Breast epithelium (tissue), 3 donors: ENCODE results near the gene DAPK2.

Source experiments
- POLR2A ChIP-seq: fragments of 450-650 bp; IDR thresholded peaks from one replicate; pipeline ENCODE4 v1.6.1; 2016; ENCODE audit warnings: antibody characterized with exemption, mild to moderate bottlenecking, moderate library complexity
- POLR2AphosphoS5 ChIP-seq, 3 donors: sonication (generic); formaldehyde crosslinking; IDR thresholded peaks; one replicate each; pipeline ENCODE4 v1.6.1; 2017; ENCODE audit warnings: antibody characterized with exemption in 3 of 3
- TF ChIP-seq, protein P1 (sequence below), 3 donors: fragments of 450-650 bp; IDR thresholded peaks; one replicate each; pipeline ENCODE4 v1.5.1; 2016 to 2017; ENCODE audit warnings: antibody characterized with exemption in 3 of 3, mild to moderate bottlenecking in 3 of 3, moderate library complexity in 3 of 3

- TF ChIP-seq, protein P1, sequence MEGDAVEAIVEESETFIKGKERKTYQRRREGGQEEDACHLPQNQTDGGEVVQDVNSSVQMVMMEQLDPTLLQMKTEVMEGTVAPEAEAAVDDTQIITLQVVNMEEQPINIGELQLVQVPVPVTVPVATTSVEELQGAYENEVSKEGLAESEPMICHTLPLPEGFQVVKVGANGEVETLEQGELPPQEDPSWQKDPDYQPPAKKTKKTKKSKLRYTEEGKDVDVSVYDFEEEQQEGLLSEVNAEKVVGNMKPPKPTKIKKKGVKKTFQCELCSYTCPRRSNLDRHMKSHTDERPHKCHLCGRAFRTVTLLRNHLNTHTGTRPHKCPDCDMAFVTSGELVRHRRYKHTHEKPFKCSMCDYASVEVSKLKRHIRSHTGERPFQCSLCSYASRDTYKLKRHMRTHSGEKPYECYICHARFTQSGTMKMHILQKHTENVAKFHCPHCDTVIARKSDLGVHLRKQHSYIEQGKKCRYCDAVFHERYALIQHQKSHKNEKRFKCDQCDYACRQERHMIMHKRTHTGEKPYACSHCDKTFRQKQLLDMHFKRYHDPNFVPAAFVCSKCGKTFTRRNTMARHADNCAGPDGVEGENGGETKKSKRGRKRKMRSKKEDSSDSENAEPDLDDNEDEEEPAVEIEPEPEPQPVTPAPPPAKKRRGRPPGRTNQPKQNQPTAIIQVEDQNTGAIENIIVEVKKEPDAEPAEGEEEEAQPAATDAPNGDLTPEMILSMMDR (IDR thresholded peaks at IDR 0.05) = no peak
- TF ChIP-seq POLR2AphosphoS5 (IDR thresholded peaks at IDR 0.05) = no peak
- no peak for TF ChIP-seq POLR2A
Observed at GRCh38 chr15:64019764-64020163, 26.5 kb downstream of the DAPK2 start.
